Panc1 (cell line): ENCODE measurements around the gene LDLRAP1. TPM values are rescaled to one million over a fixed set of nuclear protein-coding genes. Genes with fewer than 3 reads are reported as not detected.

Source experiments
- ATAC-seq: fragments of 200-7000 bp; cut with Tn5 transposase; 2 replicates; pipeline ENCODE4 v1.9.1; 2020; ENCODE audit warnings: mild to moderate bottlenecking, moderate library complexity
- BruUV-seq: library from RNA; stranded (reverse); fragments of 400-500 nt; replicated peaks from 2 replicates; lab custom pipeline; 2021; lab: Mats Ljungman, UMichigan
- CTCF ChIA-PET: fragments of 300-600 bp; sonication (Branson Sonifier 250); formaldehyde crosslinking; loops from one replicate; lab custom pipeline; 2022; ENCODE audit warnings: antibody characterized with exemption; lab: Charles Lee
- POLR2A ChIA-PET: fragments of 300-600 bp; sonication (Branson Sonifier 250); formaldehyde crosslinking; loops from one replicate; lab custom pipeline; 2022; ENCODE audit warnings: antibody characterized with exemption; lab: Charles Lee
- DNase-seq: peaks from one replicate; pipeline ENCODE4 v3.0.0-alpha.2; 2010; ENCODE audit warnings: low read depth, low spot score
- H3K27ac ChIP-seq: 2 replicates; pipeline ENCODE4 v1.5.1; 2011; ENCODE audit warnings: mild to moderate bottlenecking, low read length, inconsistent platforms
- H3K27me3 ChIP-seq: fragments of 200-500 bp; sonication (Bioruptor generic); 2 replicates; pipeline ENCODE4 v1.6.0; 2014; ENCODE audit warnings: low read length, inconsistent platforms; ENCODE audit not compliant: control insufficient read depth, insufficient read depth
- H3K36me3 ChIP-seq: fragments of 200-500 bp; sonication (Bioruptor generic); 2 replicates; pipeline ENCODE4 v1.5.1; 2014; ENCODE audit warnings: inconsistent platforms, mild to moderate bottlenecking, low read length, moderate library complexity; ENCODE audit not compliant: control insufficient read depth, insufficient read depth
- H3K4me1 ChIP-seq: 2 replicates; pipeline ENCODE4 v1.5.1; 2011; ENCODE audit warnings: inconsistent platforms, mild to moderate bottlenecking, low read length, moderate library complexity; ENCODE audit not compliant: control insufficient read depth, insufficient read depth
- H3K4me3 ChIP-seq, 2 experiments: 2 replicates each; pipeline ENCODE4 v1.5.1; 2011 to 2012; ENCODE audit warnings: low read depth in 2 of 2, low read length in 2 of 2, mild to moderate bottlenecking in 2 of 2, inconsistent platforms in 1 of 2, moderate library complexity in 1 of 2
- H3K9me3 ChIP-seq: fragments of 200-500 bp; sonication (Bioruptor generic); 2 replicates; pipeline ENCODE4 v1.5.1; 2014; ENCODE audit warnings: low read depth, mild to moderate bottlenecking, inconsistent platforms, low read length, moderate library complexity; ENCODE audit not compliant: control insufficient read depth, insufficient read depth
- CTCF ChIP-seq: fragments of 450-650 bp; IDR thresholded peaks from 2 replicates; pipeline ENCODE4 v1.5.1; 2017; ENCODE audit warnings: mild to moderate bottlenecking
- POLR2AphosphoS5 ChIP-seq: IDR thresholded peaks from 2 replicates; pipeline ENCODE4 v1.6.1; 2012; ENCODE audit warnings: mild to moderate bottlenecking, low read depth, low read length, moderate library complexity
- REST ChIP-seq, 2 experiments: IDR thresholded peaks; 2 replicates each; pipeline ENCODE4 v1.6.1; 2011 to 2012; ENCODE audit warnings: low read depth in 2 of 2, control low read depth in 1 of 2, low read length in 1 of 2, mild to moderate bottlenecking in 1 of 2, moderate library complexity in 1 of 2; ENCODE audit not compliant: insufficient read depth in 1 of 2
- SIN3A ChIP-seq: IDR thresholded peaks from 2 replicates; pipeline ENCODE4 v1.6.1; 2012; ENCODE audit warnings: low read depth, mild to moderate bottlenecking, low read length, moderate library complexity, borderline replicate concordance; ENCODE audit not compliant: insufficient read depth
- TCF7L2 ChIP-seq: IDR thresholded peaks from 2 replicates; pipeline ENCODE4 v1.6.1; 2011; ENCODE audit warnings: mild to moderate bottlenecking, low read depth, low read length, inconsistent platforms
- in situ Hi-C: cut with HindIII; loops from 2 replicates; pipeline ENCODE4 v1.10.0; 2016; ENCODE audit warnings: low sequenced_read_pairs, low pct_unique_long_range_greater_than_20kb
- intact Hi-C: fragments of 100-400 bp; cut with micrococcal nuclease; formaldehyde crosslinking; loops from one replicate; pipeline ENCODE4 v1.10.0; 2022; ENCODE audit not compliant: unreplicated experiment
- total RNA-seq: library from RNA; stranded (reverse); gene quantifications from one replicate; pipeline ENCODE4 v1.2.1, GENCODE V29; 2021; ENCODE audit not compliant: unreplicated experiment

Gene LDLRAP1
- total RNA-seq, 1 experiment from 2014 or later, result 23.1 TPM

GRCh38 chr1:25527226-25527846, 16.1 kb upstream of the LDLRAP1 start:
- no peaks in the 10 kb centered on the region; the same call in 1 of the 2 replicates for H3K4me1 ChIP-seq
- no peaks in the 10 kb centered on the region for H3K36me3 ChIP-seq
- no TSS peak for BruUV-seq
- H3K9me3 ChIP-seq, result no peaks in the 10 kb centered on the region
- intact Hi-C loops, result no loop called here
- no peak for ATAC-seq
- ChIA-PET CTCF (no interaction called here), POLR2A (no interaction called here)
- DNase-seq, result no peak
- in situ Hi-C loops, result no loop called here
- no peak for TF ChIP-seq SIN3A
- H3K4me3 ChIP-seq, result no peak overlapping the region
- H3K27ac ChIP-seq, result no peak overlapping the region
- no peaks in the 10 kb centered on the region for H3K27me3 ChIP-seq

GRCh38 chr1:25527946-25528595, 15.3 kb upstream of the LDLRAP1 start:
- ATAC-seq (no peak), DNase-seq (no peak)
- no peak overlapping the region for H3K27ac ChIP-seq
- BruUV-seq, result no TSS peak
- no peaks in the 10 kb centered on the region for H3K9me3 ChIP-seq
- intact Hi-C loops (no loop called here), in situ Hi-C loops (no loop called here)
- no peaks in the 10 kb centered on the region; the same call in 1 of the 2 replicates for H3K4me1 ChIP-seq
- ChIA-PET POLR2A (no interaction called here), CTCF (no interaction called here)
- no peaks in the 10 kb centered on the region for H3K27me3 ChIP-seq
- no peak overlapping the region for H3K4me3 ChIP-seq
- no peak for TF ChIP-seq CTCF
- no peak for TF ChIP-seq POLR2AphosphoS5
- no peak for TF ChIP-seq SIN3A
- no peak for TF ChIP-seq REST (IDR thresholded peaks at IDR 0.05; ENCODE audit: insufficient read depth in 1 of 2, low read depth in 2 of 2, low read length in 1 of 2)
- no peak for TF ChIP-seq TCF7L2
- no peaks in the 10 kb centered on the region for H3K36me3 ChIP-seq

GRCh38 chr1:25528881-25529517, 14.4 kb upstream of the LDLRAP1 start:
- CTCF ChIA-PET, result no interaction called here
- POLR2A ChIA-PET, result no interaction called here
- in situ Hi-C loops, result no loop called here

More at GRCh38 chr1:25528881-25529517, 14.4 kb upstream of the LDLRAP1 start:
- Histone ChIP-seq H3K4me1 (no peaks in the 10 kb centered on the region; the same call in 1 of the 2 replicates), H3K27me3 (no peaks in the 10 kb centered on the region), H3K9me3 (no peaks in the 10 kb centered on the region), H3K4me3 (no peak overlapping the region), H3K36me3 (no peaks in the 10 kb centered on the region), H3K27ac (no peak overlapping the region)
- intact Hi-C loops, result no loop called here
- DNase-seq, result no peak
- ATAC-seq, result no peak
- no TSS peak for BruUV-seq
- TF ChIP-seq REST (IDR thresholded peaks at IDR 0.05; ENCODE audit: insufficient read depth in 1 of 2, low read depth in 2 of 2, low read length in 1 of 2), result no peak
- TF ChIP-seq TCF7L2, result no peak
- TF ChIP-seq POLR2AphosphoS5, result no peak
